WTC11 (cell line): ENCODE data around the gene ANGPTL4. TPM values are rescaled to one million over a fixed set of nuclear protein-coding genes. Genes with fewer than 3 reads are reported as not detected.

Source experiments
- ATAC-seq: fragments of 200-7000 bp; cut with Tn5 transposase; 2 replicates; pipeline ENCODE4 v1.10.0; 2021; ENCODE audit warnings: mild to moderate bottlenecking, moderate library complexity
- CTCF ChIA-PET: fragments of 300-600 bp; sonication (Branson Sonifier 250); formaldehyde crosslinking; loops from one replicate; lab custom pipeline; 2021; ENCODE audit warnings: antibody characterized with exemption; lab: Charles Lee
- POLR2A ChIA-PET: fragments of 350-600 bp; sonication (Branson Sonifier 250); formaldehyde crosslinking; loops from one replicate; lab custom pipeline; 2021; ENCODE audit warnings: antibody characterized with exemption; lab: Charles Lee
- DNase-seq: peaks from one replicate; pipeline ENCODE4 v3.0.0; 2021; ENCODE audit warnings: low spot score
- H3K27ac Mint-ChIP-seq: 2 replicates; pipeline ENCODE4 v1.8.0; 2021; ENCODE audit warnings: mixed read lengths
- H3K27me3 Mint-ChIP-seq: 2 replicates; pipeline ENCODE4 v1.8.0; 2021; ENCODE audit warnings: low read depth, mild to moderate bottlenecking, moderate library complexity, mixed read lengths
- H3K36me3 Mint-ChIP-seq: 2 replicates; pipeline ENCODE4 v1.8.0; 2021; ENCODE audit warnings: mixed read lengths
- H3K4me1 Mint-ChIP-seq: 2 replicates; pipeline ENCODE4 v1.8.0; 2022; ENCODE audit warnings: mixed read lengths
- H3K4me3 Mint-ChIP-seq: 2 replicates; pipeline ENCODE4 v1.8.0; 2021; ENCODE audit warnings: mild to moderate bottlenecking, moderate library complexity, mixed read lengths
- H3K9me3 Mint-ChIP-seq: 2 replicates; pipeline ENCODE4 v1.8.0; 2021; ENCODE audit warnings: mixed read lengths
- CREM ChIP-seq: sonication (generic); formaldehyde crosslinking; IDR thresholded peaks from 2 replicates; pipeline ENCODE4 v1.8.1; 2022; ENCODE audit warnings: mild to moderate bottlenecking, missing genetic modification reagents, moderate library complexity
- EMX1 ChIP-seq: fragments of 250-450 bp; sonication (Bioruptor Pico); IDR thresholded peaks from 2 replicates; pipeline ENCODE4 v1.8.0; 2021; ENCODE audit warnings: mild to moderate bottlenecking
- NFYB ChIP-seq: sonication (generic); formaldehyde crosslinking; conservative IDR thresholded peaks from 2 replicates; pipeline ENCODE4 v1.8.0; 2022; ENCODE audit warnings: low read depth, missing genetic modification reagents
- ZNF416 ChIP-seq: fragments of 250-450 bp; sonication (Bioruptor Pico); IDR thresholded peaks from 2 replicates; pipeline ENCODE4 v1.9.0; 2021; ENCODE audit warnings: mild to moderate bottlenecking, inconsistent platforms
- ZNF423 ChIP-seq: fragments of 250-450 bp; sonication (Bioruptor Pico); IDR thresholded peaks from 2 replicates; pipeline ENCODE4 v2.1.2; 2022; ENCODE audit warnings: mild to moderate bottlenecking, moderate library complexity
- ZNF671 ChIP-seq: fragments of 250-450 bp; sonication (Bioruptor Pico); IDR thresholded peaks from 2 replicates; pipeline ENCODE4 v1.8.0; 2021; ENCODE audit warnings: mild to moderate bottlenecking
- total RNA-seq: library from RNA; stranded (reverse); gene quantifications from 3 replicates; pipeline ENCODE4 v1.2.3, GENCODE V29; 2021
- TF ChIP-seq, protein P1 (sequence below): sonication (generic); formaldehyde crosslinking; IDR thresholded peaks from 2 replicates; pipeline ENCODE4 v1.8.0; 2023; ENCODE audit warnings: missing genetic modification reagents, mild to moderate bottlenecking, borderline replicate concordance
- TF ChIP-seq, protein P2 (sequence below): fragments of 250-450 bp; sonication (Bioruptor Pico); IDR thresholded peaks from 2 replicates; pipeline ENCODE4 v1.9.0; 2021; ENCODE audit warnings: mild to moderate bottlenecking
- TF ChIP-seq, protein P3 (sequence below): fragments of 250-450 bp; sonication (Bioruptor Pico); IDR thresholded peaks from 2 replicates; pipeline ENCODE4 v1.9.0; 2021; ENCODE audit warnings: mild to moderate bottlenecking, borderline replicate concordance
- TF ChIP-seq, protein P4 (sequence below): sonication (generic); formaldehyde crosslinking; IDR thresholded peaks from 2 replicates; pipeline ENCODE4 v1.8.0; 2023; ENCODE audit warnings: missing genetic modification reagents
- TF ChIP-seq, protein P5 (sequence below): sonication (generic); formaldehyde crosslinking; IDR thresholded peaks from 2 replicates; pipeline ENCODE4 v1.8.0; 2022; ENCODE audit warnings: mild to moderate bottlenecking, missing genetic modification reagents

ANGPTL4 gene
- total RNA-seq, 1 experiment from 2014 or later = 1.0 TPM

DNA sequence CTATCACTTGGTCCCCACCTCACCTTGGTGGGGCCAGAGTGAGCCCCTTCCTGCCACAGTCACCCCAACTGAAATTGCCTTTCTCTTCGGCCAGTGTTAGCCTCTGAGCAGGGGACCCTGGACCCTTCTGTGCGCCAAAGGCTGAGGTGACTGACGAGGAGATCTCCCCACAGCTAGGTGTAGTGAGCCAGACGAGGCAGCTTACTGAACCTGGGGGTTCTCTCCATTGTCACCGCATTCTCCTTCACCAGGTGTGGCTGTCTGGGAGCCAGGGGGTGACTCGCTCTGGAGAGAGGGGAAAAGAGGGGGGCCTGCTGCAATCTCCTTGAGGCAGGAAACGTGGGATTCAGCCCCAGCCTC is 41.3 kb upstream of the ANGPTL4 start:
- H3K4me3 Mint-ChIP-seq = peak overlapping the region; percentile 97
- H3K27ac Mint-ChIP-seq = no peak overlapping the region
- peaks cover 24% of the 10 kb centered on the region for H3K4me1 Mint-ChIP-seq
- no peak for DNase-seq
- H3K27me3 Mint-ChIP-seq = peaks cover 11% of the 10 kb centered on the region
- H3K36me3 Mint-ChIP-seq = peaks cover 20% of the 10 kb centered on the region
- POLR2A ChIA-PET = no interaction called here
- CTCF ChIA-PET = no interaction called here
- H3K9me3 Mint-ChIP-seq = no peaks in the 10 kb centered on the region
- ATAC-seq = no peak
- peak; percentile 68; the same call in 1 of the 2 replicates for TF ChIP-seq ZNF671 (CRISPR knock-in tag)
- TF ChIP-seq, protein P1, sequence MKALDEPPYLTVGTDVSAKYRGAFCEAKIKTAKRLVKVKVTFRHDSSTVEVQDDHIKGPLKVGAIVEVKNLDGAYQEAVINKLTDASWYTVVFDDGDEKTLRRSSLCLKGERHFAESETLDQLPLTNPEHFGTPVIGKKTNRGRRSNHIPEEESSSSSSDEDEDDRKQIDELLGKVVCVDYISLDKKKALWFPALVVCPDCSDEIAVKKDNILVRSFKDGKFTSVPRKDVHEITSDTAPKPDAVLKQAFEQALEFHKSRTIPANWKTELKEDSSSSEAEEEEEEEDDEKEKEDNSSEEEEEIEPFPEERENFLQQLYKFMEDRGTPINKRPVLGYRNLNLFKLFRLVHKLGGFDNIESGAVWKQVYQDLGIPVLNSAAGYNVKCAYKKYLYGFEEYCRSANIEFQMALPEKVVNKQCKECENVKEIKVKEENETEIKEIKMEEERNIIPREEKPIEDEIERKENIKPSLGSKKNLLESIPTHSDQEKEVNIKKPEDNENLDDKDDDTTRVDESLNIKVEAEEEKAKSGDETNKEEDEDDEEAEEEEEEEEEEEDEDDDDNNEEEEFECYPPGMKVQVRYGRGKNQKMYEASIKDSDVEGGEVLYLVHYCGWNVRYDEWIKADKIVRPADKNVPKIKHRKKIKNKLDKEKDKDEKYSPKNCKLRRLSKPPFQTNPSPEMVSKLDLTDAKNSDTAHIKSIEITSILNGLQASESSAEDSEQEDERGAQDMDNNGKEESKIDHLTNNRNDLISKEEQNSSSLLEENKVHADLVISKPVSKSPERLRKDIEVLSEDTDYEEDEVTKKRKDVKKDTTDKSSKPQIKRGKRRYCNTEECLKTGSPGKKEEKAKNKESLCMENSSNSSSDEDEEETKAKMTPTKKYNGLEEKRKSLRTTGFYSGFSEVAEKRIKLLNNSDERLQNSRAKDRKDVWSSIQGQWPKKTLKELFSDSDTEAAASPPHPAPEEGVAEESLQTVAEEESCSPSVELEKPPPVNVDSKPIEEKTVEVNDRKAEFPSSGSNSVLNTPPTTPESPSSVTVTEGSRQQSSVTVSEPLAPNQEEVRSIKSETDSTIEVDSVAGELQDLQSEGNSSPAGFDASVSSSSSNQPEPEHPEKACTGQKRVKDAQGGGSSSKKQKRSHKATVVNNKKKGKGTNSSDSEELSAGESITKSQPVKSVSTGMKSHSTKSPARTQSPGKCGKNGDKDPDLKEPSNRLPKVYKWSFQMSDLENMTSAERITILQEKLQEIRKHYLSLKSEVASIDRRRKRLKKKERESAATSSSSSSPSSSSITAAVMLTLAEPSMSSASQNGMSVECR (CRISPR knock-in tag) = no peak
- TF ChIP-seq, protein P2, sequence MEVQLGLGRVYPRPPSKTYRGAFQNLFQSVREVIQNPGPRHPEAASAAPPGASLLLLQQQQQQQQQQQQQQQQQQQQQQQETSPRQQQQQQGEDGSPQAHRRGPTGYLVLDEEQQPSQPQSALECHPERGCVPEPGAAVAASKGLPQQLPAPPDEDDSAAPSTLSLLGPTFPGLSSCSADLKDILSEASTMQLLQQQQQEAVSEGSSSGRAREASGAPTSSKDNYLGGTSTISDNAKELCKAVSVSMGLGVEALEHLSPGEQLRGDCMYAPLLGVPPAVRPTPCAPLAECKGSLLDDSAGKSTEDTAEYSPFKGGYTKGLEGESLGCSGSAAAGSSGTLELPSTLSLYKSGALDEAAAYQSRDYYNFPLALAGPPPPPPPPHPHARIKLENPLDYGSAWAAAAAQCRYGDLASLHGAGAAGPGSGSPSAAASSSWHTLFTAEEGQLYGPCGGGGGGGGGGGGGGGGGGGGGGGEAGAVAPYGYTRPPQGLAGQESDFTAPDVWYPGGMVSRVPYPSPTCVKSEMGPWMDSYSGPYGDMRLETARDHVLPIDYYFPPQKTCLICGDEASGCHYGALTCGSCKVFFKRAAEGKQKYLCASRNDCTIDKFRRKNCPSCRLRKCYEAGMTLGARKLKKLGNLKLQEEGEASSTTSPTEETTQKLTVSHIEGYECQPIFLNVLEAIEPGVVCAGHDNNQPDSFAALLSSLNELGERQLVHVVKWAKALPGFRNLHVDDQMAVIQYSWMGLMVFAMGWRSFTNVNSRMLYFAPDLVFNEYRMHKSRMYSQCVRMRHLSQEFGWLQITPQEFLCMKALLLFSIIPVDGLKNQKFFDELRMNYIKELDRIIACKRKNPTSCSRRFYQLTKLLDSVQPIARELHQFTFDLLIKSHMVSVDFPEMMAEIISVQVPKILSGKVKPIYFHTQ (CRISPR knock-in tag) = 0 out of 2 replicates have a peak, but pooled peaks have one; percentile 42
- TF ChIP-seq, all 79 proteins: peak for 2

DNA sequence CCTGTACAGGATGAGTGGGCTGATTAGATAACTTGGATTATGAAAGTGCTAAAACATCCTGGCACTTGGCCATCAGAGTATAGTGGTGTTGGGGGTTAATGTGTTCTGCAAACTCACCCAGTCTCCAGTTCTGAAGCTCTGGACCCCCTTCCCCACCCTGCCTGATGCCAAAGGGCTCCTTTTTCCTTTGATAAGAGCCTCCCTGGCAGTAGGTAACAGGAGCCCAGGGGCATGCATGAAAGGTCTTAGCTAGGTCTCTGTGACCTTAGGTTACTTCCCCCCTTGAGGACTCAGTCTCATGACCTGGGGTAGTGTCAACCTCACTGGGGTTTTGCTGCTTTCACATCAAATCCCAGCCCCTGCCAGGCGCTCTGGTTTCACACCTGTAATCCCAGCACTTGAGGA is 40.2 kb upstream of the ANGPTL4 start:
- ChIA-PET POLR2A (interaction anchor here (0.5 to 0.8 kb wide), 2 partner anchors 11 to 67 kb away, joined by 3 read pairs; no protein-coding TSS in a partner anchor), CTCF (interaction anchor here (0.5 to 3.9 kb wide), 6 partner anchors 12 to 268 kb away, joined by 3 to 25 read pairs (median 4); partner anchors contain the start of gene MARCHF2)
- Mint-ChIP-seq H3K27me3 (peaks cover 17% of the 10 kb centered on the region), H3K36me3 (peaks cover 20% of the 10 kb centered on the region), H3K9me3 (no peaks in the 10 kb centered on the region), H3K27ac (peak overlapping the region; percentile 65; the same call in 1 of the 2 replicates)
- ATAC-seq = peak; percentile 2
- TF ChIP-seq CREM (CRISPR knock-in tag) = 0 out of 2 replicates have a peak, but pooled peaks have one; percentile 27
- TF ChIP-seq ZNF416 (CRISPR knock-in tag) = 0 out of 2 replicates have a peak, but pooled peaks have one; percentile 64
- no peak for TF ChIP-seq ZNF423 (CRISPR knock-in tag)
- TF ChIP-seq EMX1 (CRISPR knock-in tag) = 0 out of 2 replicates have a peak, but pooled peaks have one; percentile 8
- peak; percentile 78; the same call in 1 of the 2 replicates for TF ChIP-seq ZNF671 (CRISPR knock-in tag)
- TF ChIP-seq, protein P3, sequence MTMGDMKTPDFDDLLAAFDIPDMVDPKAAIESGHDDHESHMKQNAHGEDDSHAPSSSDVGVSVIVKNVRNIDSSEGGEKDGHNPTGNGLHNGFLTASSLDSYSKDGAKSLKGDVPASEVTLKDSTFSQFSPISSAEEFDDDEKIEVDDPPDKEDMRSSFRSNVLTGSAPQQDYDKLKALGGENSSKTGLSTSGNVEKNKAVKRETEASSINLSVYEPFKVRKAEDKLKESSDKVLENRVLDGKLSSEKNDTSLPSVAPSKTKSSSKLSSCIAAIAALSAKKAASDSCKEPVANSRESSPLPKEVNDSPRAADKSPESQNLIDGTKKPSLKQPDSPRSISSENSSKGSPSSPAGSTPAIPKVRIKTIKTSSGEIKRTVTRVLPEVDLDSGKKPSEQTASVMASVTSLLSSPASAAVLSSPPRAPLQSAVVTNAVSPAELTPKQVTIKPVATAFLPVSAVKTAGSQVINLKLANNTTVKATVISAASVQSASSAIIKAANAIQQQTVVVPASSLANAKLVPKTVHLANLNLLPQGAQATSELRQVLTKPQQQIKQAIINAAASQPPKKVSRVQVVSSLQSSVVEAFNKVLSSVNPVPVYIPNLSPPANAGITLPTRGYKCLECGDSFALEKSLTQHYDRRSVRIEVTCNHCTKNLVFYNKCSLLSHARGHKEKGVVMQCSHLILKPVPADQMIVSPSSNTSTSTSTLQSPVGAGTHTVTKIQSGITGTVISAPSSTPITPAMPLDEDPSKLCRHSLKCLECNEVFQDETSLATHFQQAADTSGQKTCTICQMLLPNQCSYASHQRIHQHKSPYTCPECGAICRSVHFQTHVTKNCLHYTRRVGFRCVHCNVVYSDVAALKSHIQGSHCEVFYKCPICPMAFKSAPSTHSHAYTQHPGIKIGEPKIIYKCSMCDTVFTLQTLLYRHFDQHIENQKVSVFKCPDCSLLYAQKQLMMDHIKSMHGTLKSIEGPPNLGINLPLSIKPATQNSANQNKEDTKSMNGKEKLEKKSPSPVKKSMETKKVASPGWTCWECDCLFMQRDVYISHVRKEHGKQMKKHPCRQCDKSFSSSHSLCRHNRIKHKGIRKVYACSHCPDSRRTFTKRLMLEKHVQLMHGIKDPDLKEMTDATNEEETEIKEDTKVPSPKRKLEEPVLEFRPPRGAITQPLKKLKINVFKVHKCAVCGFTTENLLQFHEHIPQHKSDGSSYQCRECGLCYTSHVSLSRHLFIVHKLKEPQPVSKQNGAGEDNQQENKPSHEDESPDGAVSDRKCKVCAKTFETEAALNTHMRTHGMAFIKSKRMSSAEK (CRISPR knock-in tag) = peak; percentile 91; the same call in 1 of the 2 replicates
- TF ChIP-seq, protein P4, sequence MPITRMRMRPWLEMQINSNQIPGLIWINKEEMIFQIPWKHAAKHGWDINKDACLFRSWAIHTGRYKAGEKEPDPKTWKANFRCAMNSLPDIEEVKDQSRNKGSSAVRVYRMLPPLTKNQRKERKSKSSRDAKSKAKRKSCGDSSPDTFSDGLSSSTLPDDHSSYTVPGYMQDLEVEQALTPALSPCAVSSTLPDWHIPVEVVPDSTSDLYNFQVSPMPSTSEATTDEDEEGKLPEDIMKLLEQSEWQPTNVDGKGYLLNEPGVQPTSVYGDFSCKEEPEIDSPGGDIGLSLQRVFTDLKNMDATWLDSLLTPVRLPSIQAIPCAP (CRISPR knock-in tag) = no peak
- TF ChIP-seq, protein P5, sequence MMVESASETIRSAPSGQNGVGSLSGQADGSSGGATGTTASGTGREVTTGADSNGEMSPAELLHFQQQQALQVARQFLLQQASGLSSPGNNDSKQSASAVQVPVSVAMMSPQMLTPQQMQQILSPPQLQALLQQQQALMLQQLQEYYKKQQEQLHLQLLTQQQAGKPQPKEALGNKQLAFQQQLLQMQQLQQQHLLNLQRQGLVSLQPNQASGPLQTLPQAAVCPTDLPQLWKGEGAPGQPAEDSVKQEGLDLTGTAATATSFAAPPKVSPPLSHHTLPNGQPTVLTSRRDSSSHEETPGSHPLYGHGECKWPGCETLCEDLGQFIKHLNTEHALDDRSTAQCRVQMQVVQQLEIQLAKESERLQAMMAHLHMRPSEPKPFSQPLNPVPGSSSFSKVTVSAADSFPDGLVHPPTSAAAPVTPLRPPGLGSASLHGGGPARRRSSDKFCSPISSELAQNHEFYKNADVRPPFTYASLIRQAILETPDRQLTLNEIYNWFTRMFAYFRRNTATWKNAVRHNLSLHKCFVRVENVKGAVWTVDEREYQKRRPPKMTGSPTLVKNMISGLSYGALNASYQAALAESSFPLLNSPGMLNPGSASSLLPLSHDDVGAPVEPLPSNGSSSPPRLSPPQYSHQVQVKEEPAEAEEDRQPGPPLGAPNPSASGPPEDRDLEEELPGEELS (CRISPR knock-in tag) = no peak
- TF ChIP-seq, protein P2 (CRISPR knock-in tag) = peak; percentile 46
- TF ChIP-seq NFYB (CRISPR knock-in tag) = no peak
- TF ChIP-seq, all 79 proteins: peak for 6
- peak overlapping the region; percentile 97; the same call in 1 of the 2 replicates for H3K4me3 Mint-ChIP-seq
- peaks cover 24% of the 10 kb centered on the region for H3K4me1 Mint-ChIP-seq
- no peak for DNase-seq
